ENCODE measurements around the gene ALKBH4. TPM values are rescaled to one million over a fixed set of nuclear protein-coding genes. Genes with fewer than 3 reads are reported as not detected.
"Not testable (repeated sequence)": the region's sequence is repeated elsewhere in the genome, so short reads cannot be mapped to it uniquely, and the experiment has no call there.

ALKBH4 gene
- polyA plus RNA-seq, 1 donor (not counting 4 experiments of a cell fraction or from before 2014, with no cell fraction given) = 3.1 TPM

DNA sequence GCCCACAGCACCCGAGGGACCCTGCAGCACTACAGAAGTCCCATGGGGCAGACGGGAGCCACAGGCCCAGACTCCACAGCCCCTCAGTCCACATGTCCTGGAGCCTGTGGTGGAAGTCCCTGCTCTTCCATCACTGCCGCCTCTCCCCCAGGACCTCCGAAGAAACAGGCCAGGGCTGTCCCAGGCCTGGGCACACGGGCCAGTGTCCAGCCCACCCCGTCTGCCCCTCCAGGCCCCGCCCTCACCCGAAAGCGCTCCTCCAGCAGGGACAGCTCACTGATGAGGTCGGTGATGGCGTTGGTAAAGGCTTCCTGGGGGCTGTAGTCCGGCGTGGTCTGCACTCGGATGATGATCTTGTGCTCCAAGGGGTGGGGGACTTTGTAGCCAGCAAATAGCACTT, 9.5 kb upstream of the ALKBH4 start:
- H3K27me3 ChIP-seq (ENCODE audit: control insufficient read depth, extremely low read depth, insufficient read depth, low read length); H3K4me1 ChIP-seq (ENCODE audit: control insufficient read depth, extremely low read depth, insufficient read depth, low read length); DNase-seq (ENCODE audit: low read depth, low spot score); H3K79me2 ChIP-seq (ENCODE audit: control insufficient read depth, insufficient read depth, low read length); H3K9me3 ChIP-seq (ENCODE audit: control insufficient read depth, low read depth, low read length); dilution Hi-C loops (cut with MboI; ENCODE audit: extremely low pct_ligation_motif_present, low sequenced_read_pairs); H3K4me3 ChIP-seq (ENCODE audit: control insufficient read depth in 2 of 3, extremely low read depth in 1 of 3, insufficient read depth in 2 of 3, low read depth in 1 of 3, low read length in 3 of 3); H3K4me2 ChIP-seq (ENCODE audit: control insufficient read depth, extremely low read depth, insufficient read depth, low read depth, low read length); H2AFZ ChIP-seq (ENCODE audit: control insufficient read depth, low read length); H3K9ac ChIP-seq (ENCODE audit: control insufficient read depth, extremely low read depth, insufficient read depth, low read length); H3K27ac ChIP-seq (ENCODE audit: control insufficient read depth, insufficient read depth, low read length); FAIRE-seq; H3K9me1 ChIP-seq (ENCODE audit: control insufficient read depth, extremely low read depth, insufficient read depth, low read length); H3K36me3 ChIP-seq (ENCODE audit: control insufficient read depth in 2 of 2, extremely low read depth in 1 of 2, insufficient read depth in 2 of 2, low read length in 2 of 2); H4K20me1 ChIP-seq (ENCODE audit: control insufficient read depth, extremely low read depth, insufficient read depth, low read length): not testable (repeated sequence)

GRCh38 chr7:102473271-102473991, 8.8 kb upstream of the ALKBH4 start:
- Histone ChIP-seq H3K27ac (ENCODE audit: control insufficient read depth, insufficient read depth, low read length) (no peak overlapping the region), H3K4me2 (ENCODE audit: control insufficient read depth, extremely low read depth, insufficient read depth, low read depth, low read length) (no peak overlapping the region), H3K79me2 (ENCODE audit: control insufficient read depth, insufficient read depth, low read length) (peaks cover 2% of the 10 kb centered on the region), H3K4me1 (ENCODE audit: control insufficient read depth, extremely low read depth, insufficient read depth, low read length) (no peaks in the 10 kb centered on the region), H3K36me3 (ENCODE audit: control insufficient read depth in 2 of 2, extremely low read depth in 1 of 2, insufficient read depth in 2 of 2, low read length in 2 of 2) (peaks cover 6 to 8% of the 10 kb centered on the region in 2 experiments), H3K9me1 (ENCODE audit: control insufficient read depth, extremely low read depth, insufficient read depth, low read length) (no peaks in the 10 kb centered on the region), H3K9me3 (ENCODE audit: control insufficient read depth, low read depth, low read length) (no peaks in the 10 kb centered on the region), H3K27me3 (ENCODE audit: control insufficient read depth, extremely low read depth, insufficient read depth, low read length) (no peaks in the 10 kb centered on the region), H4K20me1 (ENCODE audit: control insufficient read depth, extremely low read depth, insufficient read depth, low read length) (no peaks in the 10 kb centered on the region), H3K9ac (ENCODE audit: control insufficient read depth, extremely low read depth, insufficient read depth, low read length) (no peak overlapping the region), H3K4me3 (ENCODE audit: control insufficient read depth in 2 of 3, extremely low read depth in 1 of 3, insufficient read depth in 2 of 3, low read depth in 1 of 3, low read length in 3 of 3) (no peak overlapping the region), H2AFZ (ENCODE audit: control insufficient read depth, low read length) (no peak overlapping the region)
- dilution Hi-C loops (cut with MboI; ENCODE audit: extremely low pct_ligation_motif_present, low sequenced_read_pairs) = no loop called here
- FAIRE-seq (no peak), DNase-seq (ENCODE audit: low read depth, low spot score) (no peak)
- no peak for TF ChIP-seq EZH2 (IDR thresholded peaks at IDR 0.05; ENCODE audit: low read length)
- TF ChIP-seq CTCF (optimal IDR thresholded peaks at IDR 0.05 in 1 of 3, IDR thresholded peaks at IDR 0.05 in 1 of 3, conservative IDR thresholded peaks at IDR 0.05 in 1 of 3; ENCODE audit: extremely low read depth in 1 of 3, insufficient read depth in 2 of 3, low read length in 3 of 3) = no peak
